NCI-H1105 (cell line): ENCODE measurements around the gene MME.

Experiments used
- DNase-seq: peaks from one replicate; lab custom pipeline; 2025; lab: John Stamatoyannopoulos, UW

MME gene

DNA sequence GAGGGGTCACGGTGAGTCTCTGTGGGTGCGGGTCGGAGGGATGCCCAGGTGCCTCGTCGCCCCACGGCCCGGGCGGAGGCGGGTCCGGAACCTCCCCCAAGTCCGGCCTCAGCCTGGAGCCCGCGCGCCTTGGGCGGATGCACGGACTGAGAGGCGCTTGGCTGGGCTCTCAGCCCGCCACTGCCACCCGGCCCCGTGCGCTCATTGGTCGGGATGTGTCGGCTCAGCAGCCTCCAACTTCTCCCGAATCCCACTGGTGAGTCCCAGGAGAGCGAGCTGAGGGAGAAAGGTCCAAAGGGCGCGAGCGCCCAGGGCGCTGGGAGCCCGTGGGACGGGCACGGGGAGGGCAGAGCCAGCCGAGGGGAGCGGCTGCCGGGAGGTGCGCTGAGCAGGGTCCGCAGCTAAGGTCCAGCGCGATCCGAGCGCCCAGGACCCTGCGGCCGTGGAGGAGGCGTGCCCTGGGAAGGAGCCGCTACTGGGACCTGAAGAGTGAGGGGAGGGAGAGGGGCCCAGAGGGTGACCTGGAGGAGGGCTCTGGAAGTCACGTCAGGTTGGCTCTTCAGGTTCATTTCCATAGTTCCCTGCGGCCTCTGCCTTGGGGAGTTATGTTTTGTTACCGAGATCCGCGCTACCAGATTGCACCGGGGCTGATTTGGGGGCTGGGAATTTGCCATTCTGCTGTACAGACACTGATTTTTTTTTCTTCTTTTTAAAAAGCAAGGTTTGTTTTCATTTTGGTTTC lies at the start of gene MME:
Gene MME (plus strand): TSS at position 574 of the 742 bp plus-strand sequence. CDS start 3,849 bp downstream, outside the sequence.
- peak; percentile 56 for DNase-seq

DNA sequence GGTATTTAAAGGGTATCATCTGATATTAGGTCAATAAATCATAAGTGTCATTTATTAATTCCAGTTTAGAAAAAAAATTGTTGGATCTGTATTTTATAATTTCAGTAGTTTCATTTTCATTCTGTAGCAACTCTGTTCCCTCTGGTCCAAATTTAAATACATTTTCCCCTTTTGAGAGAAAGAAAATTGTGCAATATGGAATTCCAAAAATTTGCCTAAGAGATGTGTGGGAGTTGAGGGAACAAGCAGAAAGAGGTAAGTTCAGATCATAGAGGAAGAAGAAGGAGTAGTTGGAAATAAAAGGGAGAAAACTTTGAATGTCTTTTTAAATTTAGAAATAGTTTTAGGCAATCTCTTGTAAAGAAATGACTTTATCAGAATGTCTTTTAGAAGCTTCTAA lies 48.9 kb upstream of the MME start:
- no peak for DNase-seq

DNA sequence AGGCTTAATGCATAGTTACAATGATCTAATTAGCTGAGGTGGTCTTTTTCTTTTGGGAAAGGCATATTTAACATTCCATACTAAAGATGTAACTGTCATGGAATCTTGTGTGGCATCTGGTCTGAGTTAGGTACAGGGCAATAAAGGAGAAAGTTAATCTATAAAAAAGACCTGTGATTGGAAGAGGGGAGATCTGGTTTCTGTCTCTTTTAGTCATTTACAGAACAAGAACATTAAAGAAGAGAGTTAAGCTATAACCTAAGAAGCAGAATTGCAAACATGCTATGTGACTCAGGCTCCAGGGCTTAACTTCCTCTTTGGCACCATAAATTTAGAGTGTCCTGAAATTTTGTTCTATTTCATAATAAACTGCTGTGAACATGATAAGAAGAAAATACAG lies 47.2 kb upstream of the MME start:
- no peak for DNase-seq

DNA sequence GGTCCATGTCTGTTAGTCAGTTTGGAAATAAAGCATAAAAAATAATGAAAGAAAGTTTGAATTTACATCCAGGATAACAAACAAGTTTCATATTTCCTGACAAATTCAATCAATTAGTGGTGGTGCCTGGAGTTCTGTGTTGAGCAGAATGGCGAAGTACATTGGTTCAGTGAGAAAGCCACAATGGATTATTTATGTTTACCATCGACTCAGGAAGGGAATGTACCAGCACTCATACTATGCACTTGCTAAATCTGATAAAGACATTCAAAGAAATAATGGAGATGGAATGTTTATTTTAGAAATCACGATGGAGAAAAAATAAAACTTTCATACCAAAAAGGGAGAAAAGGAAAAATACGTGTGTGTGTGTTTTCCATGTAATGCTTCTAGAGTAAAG lies 45.3 kb upstream of the MME start:
- DNase-seq = no peak

DNA sequence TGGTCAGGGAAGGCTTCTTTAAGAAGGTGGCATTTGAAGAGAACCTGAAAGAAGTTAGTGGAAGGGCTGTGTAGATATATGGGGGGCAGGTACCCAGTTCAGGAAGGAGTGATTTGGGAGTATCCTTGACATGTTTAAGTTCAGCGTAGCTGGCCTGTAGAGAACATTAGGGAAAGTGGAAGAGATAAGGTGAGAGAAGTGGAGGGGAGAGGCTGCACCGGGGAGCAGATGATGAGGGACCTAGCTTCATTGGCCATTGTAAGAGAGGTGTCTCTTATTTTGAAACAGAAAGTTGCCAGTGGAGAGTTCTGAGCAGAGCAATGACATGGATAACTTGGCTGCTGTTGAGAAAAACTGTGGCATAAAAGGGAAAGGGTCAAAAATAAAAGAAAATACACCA lies 44.6 kb upstream of the MME start:
- DNase-seq = no peak

DNA sequence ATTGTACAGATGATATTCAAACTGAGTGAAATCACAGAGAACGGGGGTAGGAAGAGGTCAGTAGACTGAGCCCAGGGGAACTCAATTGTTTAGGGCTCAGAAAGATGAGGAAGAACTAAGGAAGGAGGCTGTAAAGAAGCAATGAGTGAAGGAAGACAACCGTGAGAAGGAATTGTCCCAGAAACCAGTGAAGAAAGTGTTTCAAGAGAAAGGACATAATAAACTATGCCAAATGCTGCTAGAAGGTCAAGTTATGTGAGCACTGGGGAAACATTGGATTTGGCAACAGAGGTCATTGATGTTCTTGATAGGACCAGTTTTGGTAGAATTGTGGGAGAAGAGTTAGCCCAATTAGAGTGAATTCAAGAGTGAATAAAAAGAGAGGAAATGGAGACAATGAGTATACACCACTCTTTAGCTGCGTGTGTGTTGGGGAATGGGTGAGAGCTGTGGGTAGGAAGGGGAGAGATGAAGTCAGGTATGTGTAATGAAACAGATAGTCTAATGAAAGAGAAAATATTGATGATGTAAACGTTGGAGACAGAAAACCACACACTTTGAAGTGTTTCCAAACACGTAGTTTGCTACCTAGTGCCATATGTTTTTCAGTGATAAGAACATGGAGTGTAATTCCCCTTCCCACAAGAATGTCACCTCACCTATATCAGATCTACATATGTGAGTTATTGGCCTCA lies 42.5 kb upstream of the MME start:
- no peak for DNase-seq

DNA sequence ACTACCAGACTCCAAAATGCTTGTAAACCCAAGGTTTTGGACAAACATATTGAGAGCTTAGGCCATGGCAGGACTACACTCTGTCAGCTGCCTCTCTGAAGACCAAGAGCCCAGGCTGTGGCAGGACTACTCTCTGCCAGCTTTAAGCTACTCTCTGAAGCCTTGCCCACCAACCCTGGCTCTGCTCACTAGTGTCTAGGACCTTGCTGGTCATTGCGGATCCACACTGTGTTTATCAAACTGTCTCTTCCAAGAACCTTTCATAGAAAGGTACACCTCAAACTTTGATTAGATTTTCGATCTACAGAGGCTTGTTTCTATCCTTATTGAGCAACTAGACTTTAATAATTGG lies 41.9 kb upstream of the MME start:
- no peak for DNase-seq

DNA sequence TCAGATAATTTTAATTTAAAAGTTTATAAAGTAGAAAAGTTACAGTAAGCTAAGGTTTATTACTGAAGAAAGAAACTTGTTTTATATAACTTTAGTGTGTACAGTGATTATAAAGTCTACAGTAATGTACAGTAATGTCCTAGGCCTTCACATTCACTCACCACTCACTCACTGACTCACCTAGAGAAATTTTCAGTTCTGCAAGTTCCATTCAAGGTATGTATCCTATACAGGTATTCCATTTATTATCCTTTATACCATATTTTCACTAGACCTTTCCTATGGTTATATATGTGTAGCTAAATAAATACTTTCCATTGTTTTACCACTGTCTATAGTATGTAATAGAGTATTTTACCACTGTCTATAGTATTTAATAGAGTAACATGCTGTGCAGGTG lies 33.2 kb upstream of the MME start:
- DNase-seq = no peak

DNA sequence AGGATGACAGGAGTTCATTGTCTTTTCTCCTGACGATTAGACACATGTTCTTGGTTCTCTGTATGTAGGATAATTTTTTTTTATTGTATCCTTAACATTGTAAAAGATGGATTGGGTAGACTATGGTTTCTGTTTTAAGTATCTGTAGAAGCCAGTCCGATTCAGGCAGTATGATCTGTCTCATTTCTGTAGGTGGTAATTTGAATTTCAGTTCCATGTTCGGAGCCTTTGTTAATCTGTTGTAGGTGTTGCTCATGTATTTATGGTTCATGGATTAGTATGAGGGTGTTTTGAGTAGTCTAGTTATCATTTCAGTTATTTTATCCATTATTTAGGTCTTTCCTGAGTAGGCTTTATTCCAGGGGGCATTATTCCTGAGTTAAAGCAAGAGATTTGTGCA lies 32.4 kb upstream of the MME start:
- DNase-seq = no peak

DNA sequence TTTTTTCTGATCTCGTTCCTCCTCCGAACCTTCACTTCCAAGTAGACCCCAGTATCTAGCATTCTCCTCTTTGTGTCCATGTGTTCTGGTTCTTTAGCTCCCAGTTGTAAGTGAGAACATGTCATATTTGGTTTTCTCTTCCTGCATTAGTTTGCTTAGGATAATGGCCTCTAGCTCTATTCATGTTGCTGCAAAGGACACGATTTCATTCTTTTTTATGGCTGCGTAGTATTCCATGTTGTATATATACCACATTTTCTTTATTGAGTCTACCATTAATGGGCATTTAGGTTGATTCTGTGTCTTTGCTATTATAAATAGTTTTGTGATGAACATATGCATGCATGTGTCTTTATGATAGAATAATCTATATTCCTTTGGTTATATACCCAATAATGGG lies 30.2 kb upstream of the MME start:
- DNase-seq = no peak

DNA sequence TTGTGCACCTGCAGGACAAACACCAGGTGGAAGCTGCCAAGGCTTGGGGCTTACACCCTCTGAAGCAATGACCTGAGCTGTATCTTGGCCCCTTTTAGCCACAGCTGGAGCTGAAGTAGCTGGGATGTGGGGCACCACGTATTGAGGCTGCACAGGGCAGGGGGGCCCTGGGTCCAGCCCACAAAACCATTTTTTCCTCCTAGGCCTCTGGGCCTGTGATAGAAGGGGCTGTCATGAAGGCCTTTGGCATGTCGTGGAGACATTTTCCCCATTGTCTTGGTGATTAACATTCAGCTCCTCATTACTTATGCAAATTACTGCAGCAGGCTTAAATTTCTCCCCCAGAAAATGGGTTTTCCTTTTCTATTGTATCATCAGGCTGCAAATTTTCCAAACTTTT lies 27.6 kb upstream of the MME start:
- DNase-seq = no peak

DNA sequence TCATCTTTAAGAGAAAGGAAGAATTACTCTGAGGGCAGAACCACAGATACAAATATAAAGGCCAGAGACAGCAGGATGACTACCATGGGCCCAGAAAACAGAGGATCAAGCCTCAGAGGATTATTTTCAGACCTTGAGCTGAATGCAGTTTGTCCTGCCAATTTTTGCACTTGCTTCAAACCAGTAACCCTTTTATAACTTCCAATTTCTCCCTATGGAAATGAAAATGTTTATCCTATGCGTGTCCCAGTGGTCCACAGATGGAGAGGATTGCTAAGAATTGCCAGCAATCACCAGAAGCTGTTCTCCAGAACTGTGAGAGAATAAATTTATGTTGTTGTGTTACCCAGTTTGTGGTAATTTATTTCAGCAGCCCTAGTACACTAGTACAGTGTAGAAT lies 26.4 kb upstream of the MME start:
- DNase-seq = no peak

DNA sequence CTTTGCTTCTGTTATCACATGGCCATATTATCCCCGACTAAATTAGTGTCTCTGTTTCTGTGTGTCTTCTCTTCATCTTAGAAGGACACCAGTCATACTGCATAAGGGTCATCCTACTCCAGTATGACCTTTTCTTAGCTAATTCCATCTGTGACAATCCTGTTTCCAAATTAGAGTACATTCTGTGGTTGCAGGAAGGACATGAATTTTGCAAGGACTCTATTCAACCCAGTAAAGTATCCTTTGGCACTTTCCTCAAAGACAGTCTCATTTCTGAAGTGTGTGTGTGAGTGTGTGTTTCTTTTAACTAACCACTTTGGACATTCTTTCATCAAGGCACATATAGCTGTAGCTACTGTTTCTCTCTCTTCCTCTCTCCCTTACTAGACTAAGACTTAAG lies 15.2 kb upstream of the MME start:
- DNase-seq = no peak

DNA sequence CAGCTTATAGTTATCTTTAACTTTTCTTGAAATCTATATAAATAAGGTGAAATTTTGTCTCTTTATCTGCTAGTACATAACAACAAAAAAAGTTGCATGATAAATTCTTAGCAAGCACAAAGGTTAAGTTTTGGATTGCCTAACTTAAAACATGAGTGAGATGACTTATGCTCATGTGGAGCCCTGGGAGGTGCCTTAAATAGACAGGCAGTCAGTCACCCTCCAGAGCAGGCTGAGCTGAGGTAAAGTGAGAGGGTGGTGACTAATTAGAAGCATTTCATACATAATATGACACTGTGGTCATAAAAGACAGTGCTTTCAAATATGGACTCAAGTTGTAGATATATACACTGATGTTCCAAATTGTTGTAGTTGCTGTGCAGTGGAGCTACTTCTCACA lies 14.6 kb upstream of the MME start:
- no peak for DNase-seq

DNA sequence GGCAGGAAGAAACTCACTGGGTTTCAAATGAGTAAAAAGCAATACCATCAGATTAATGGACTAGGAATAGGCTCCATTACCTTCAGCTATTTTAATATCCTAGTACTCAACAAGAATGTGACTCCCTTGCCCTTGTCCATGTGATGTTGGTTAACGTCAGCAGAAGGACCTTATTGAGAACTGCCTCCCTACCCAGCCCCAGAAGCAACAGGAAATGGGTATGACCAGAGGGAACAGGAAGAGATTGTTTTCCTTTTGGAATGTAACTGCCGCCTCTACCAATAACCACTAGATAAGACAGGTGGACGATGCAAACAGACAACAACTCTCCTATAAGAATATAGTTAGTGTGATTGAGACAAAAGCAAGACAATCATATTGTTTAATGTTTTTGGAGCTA lies 10.4 kb upstream of the MME start:
- no peak for DNase-seq

DNA sequence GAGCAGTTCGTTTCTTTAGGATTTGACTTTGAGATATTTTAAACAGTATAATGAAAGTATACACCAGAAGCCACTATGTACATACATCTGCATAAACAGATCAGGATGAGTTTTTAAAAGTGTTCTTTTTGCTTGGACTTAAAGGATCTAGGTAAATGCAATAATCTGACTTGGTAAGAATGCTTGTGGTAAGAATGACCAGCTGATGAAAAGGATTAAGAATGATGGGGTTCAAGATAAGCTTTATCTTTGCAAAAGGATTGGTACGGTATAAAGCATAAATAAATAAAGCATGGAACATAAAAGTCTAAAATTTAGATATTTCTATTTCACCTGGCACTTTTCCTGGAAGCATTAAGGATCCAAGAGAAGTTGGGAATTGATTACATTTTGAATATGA lies 9.8 kb upstream of the MME start:
- no peak for DNase-seq

DNA sequence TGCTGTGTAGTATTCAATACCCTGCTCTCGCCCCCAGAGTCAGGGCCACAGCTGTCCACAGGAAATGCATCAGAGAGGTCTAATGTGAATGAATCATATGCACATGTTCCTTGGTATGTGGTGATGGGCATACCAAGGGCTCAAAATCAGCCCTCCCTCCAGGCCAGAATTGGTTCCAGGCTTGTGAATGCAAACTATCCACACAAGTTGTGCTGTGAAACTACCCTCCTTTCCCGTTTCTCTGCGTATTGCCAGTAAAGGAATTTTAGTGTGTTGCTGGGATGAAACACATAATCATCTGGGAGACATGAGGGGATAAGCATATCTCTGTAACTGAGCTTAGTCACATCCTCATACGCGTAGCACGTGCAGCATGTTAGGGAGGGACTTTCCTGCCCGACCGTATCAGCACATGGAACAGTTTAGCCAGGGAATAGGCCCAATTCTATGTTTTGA lies 9.2 kb upstream of the MME start:
- DNase-seq = no peak

DNA sequence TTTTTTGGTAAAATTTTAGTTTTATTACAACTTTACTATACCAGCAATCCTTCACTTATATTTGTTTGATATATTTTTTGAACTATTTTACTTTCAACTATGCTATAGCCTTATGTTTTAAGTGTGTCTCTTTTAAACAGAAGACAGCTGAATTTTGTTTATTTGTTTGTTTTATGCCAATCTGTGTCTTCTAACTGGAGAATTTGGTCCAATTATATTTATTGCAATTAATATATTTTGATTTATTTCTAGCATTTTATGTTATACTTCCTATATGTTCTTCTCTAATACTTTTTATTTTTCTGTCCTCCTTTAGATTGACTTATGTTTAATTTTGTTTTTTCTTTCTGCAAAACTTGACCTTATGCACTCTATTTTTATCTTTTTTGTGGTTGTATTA lies 4.9 kb upstream of the MME start:
- DNase-seq = no peak

DNA sequence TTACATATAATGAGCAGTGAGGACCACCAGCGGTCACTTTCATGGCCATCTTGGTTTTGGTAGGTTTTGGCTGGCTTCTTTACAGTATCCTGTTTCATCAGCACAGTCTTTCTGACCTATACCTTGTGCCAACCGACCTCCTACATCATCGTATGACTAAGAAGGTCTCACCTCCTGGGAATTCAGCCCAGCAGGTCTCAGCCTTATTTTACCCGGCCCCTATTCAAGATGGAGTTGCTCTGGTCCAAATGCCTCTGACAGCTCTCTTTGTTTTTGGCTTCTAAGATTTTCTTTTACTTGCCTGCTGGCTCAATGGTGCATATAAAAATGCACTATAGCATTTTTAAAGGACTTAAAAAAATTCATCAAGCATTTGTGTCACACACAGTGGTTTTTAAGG lies 3.2 kb upstream of the MME start:
- DNase-seq = no peak

DNA sequence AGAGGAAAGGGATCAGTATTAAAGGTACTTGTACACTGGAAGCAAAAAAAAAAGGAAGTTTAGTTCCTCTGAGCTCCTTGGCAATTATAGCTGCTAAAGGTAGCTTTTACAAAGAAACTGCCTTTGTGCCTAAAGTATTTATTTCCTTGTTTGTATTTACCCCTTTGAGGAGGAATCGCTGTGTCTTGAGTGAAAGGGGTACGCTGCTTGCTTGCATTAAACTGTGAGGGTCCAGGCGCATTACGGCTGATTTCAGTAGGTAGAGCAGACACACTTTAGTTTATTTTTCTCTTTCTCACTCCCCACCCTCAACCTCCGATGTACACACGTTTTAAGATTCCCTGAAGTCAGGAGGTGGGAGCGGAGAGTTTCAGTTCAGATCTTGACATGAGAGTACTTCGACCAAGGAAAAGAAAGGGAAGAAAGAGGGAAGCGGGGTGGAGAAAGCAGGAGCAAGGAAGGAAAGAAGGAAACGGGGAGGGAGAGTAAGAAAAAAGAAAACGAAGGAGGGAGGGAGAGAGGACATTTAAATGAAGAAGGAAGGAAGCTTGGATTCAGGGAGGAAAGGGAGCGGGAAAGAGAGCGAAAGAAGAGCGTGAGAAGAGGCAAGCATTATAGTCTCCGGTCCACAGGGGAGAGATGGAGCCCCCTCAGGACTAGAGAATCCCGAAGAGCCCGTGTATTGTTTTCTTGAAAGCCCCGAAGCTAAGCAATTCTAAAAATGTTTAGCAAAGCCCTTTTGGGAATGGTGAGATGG lies 1.2 kb upstream of the MME start:
- no peak for DNase-seq

DNA sequence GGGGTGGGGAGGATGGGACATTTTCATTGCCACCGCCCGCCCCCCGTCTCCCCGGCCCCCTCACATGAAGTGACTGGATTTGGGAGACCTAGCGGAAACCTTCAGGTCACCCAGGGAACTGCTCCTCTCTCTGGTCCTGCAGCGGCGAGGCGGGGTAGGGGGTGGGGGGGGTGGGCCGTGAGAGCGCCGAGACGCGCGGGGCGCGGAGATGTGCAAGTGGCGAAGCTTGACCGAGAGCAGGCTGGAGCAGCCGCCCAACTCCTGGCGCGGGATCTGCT lies 712 bp upstream of the MME start:
- DNase-seq = no peak

DNA sequence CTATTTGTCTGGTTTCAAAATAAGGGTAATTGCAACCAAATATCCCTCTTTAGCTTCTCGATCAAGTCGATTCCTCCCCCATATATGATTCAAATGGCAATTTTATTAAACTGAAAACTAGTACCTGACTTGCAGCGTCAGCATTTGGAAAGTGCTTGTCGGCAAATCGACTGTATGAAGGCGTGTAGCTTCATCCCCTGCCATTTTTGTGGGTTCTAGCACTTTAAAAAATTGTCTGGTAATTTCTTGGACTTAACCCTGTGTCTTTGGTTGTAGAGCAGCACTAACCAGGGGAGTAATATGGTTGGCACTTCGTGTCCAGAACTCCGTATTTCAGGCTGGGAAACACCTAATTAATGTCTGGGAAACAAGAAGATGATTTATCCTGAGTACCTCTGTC lies 573 bp downstream of the MME start:
- DNase-seq = no peak

DNA sequence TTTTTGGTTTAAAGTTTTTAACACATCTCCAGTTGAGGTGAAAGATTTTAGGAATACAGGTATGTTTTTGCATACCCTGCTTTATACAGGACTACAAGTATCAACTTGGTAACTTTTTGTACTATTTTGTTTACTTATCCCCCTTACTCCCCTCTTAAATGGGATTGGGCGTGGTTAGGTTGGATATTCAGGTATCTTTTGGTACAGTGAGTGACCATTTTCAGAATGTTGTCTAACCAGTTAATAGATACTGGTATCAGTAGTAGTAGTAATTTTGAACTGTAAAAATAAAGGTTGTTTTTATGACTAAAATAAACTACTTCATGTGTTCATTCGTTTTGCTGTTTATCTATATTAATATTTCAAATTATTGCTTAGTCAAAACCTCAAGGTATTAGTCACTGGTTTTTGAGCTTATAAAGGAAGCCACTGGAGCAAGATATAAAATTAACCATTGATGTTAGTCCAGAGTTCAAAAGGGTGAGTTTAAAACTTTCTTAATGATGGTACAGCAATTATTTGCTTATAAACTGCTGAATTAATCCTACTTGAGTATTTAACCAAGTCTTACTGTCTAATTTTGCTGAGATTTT lies 3.3 kb downstream of the MME start:
- no peak for DNase-seq
